SK-N-SH (cell line): Measurements from ENCODE around the gene MYO1B. TPM values are rescaled to one million over a fixed set of nuclear protein-coding genes. Genes with fewer than 3 reads are reported as not detected.

Experiments
- CTCF ChIA-PET: fragments of 300-600, 350-600 bp; formaldehyde crosslinking; extraction: SDS; loops from one replicate; lab custom pipeline; 2021; lab: Yijun Ruan, JAX
- POLR2A ChIA-PET: fragments of 350-600 bp; sonication (Branson Sonifier 250); formaldehyde crosslinking; extraction: SDS; loops from one replicate; lab custom pipeline; 2020; ENCODE audit warnings: antibody characterized with exemption, inconsistent platforms; lab: Yijun Ruan, JAX
- DNase-seq: peaks from one replicate; pipeline ENCODE4 v3.0.0; 2012
- H2AFZ ChIP-seq: fragments of 200-600 bp; sonication (generic); 2 replicates; pipeline ENCODE4 v1.8.1; 2016; ENCODE audit warnings: antibody characterized with exemption, mild to moderate bottlenecking, low read depth
- H3F3A ChIP-seq: fragments of 200-600 bp; sonication (generic); replicated peaks from 2 replicates; pipeline ENCODE3; 2016; ENCODE audit warnings: antibody characterized with exemption, mild to moderate bottlenecking; ENCODE audit not compliant: insufficient read depth
- H3K27ac ChIP-seq, 2 experiments: fragments of 200-500 bp in 1 of 2; fragments of 200-600 bp in 1 of 2; sonication (Bioruptor generic) in 1 of 2; sonication (generic), shearing (Covaris generic) in 1 of 2; 2 replicates each; pipeline versions ENCODE4 v1.5.1 to v1.6.1; 2014 to 2016; ENCODE audit warnings: low read depth in 2 of 2, inconsistent platforms in 1 of 2, low read length in 1 of 2, mild to moderate bottlenecking in 1 of 2, mixed read lengths in 1 of 2
- H3K27me3 ChIP-seq: fragments of 200-600 bp; sonication (generic), shearing (Covaris generic); 2 replicates; pipeline ENCODE4 v1.6.1; 2016; ENCODE audit warnings: mixed run types; ENCODE audit not compliant: insufficient read depth
- H3K36me3 ChIP-seq, 2 experiments: fragments of 200-500 bp in 1 of 2; fragments of 200-600 bp in 1 of 2; sonication (Bioruptor generic) in 1 of 2; sonication (generic) in 1 of 2; replicated peaks in 1 of 2; 2 replicates each; pipeline versions ENCODE3 to v1.5.1; 2014 to 2016; ENCODE audit warnings: low read length in 1 of 2, mild to moderate bottlenecking in 1 of 2; ENCODE audit not compliant: insufficient read depth in 2 of 2, control insufficient read depth in 1 of 2
- H3K4me1 ChIP-seq, 2 experiments: fragments of 200-500 bp in 1 of 2; fragments of 200-600 bp in 1 of 2; sonication (Bioruptor generic) in 1 of 2; sonication (generic), shearing (Covaris generic) in 1 of 2; 2 replicates each; pipeline versions ENCODE4 v1.5.1 to v1.6.1; 2014 to 2016; ENCODE audit warnings: low read depth in 1 of 2, low read length in 1 of 2, mixed run types in 1 of 2; ENCODE audit not compliant: insufficient read depth in 2 of 2, control insufficient read depth in 1 of 2
- H3K4me2 ChIP-seq: fragments of 200-600 bp; sonication (generic), shearing (Covaris generic); 2 replicates; pipeline ENCODE4 v1.6.1; 2017; ENCODE audit warnings: mixed run types
- H3K4me3 ChIP-seq, 2 experiments: fragments of 200-500 bp in 1 of 2; fragments of 200-600 bp in 1 of 2; sonication (Bioruptor generic) in 1 of 2; sonication (generic), shearing (Covaris generic) in 1 of 2; 2 replicates each; pipeline versions ENCODE4 v1.5.1 to v1.8.1; 2014 to 2016; ENCODE audit warnings: low read depth in 2 of 2, inconsistent platforms in 1 of 2, low read length in 1 of 2, mild to moderate bottlenecking in 1 of 2, mixed read lengths in 1 of 2, moderate library complexity in 1 of 2
- H3K79me2 ChIP-seq: fragments of 200-600 bp; sonication (generic); 2 replicates; pipeline ENCODE4 v1.8.1; 2017; ENCODE audit warnings: mild to moderate bottlenecking; ENCODE audit not compliant: insufficient read depth
- H3K9ac ChIP-seq: fragments of 200-600 bp; sonication (generic); 2 replicates; pipeline ENCODE4 v1.6.1; 2017; ENCODE audit warnings: mixed run types
- H3K9me2 ChIP-seq: fragments of 200-600 bp; sonication (generic); 2 replicates; pipeline ENCODE4 v1.6.1; 2017; ENCODE audit warnings: mixed run types
- H3K9me3 ChIP-seq: fragments of 200-600 bp; sonication (generic); 2 replicates; pipeline ENCODE4 v1.6.1; 2017; ENCODE audit warnings: mixed run types, mild to moderate bottlenecking, moderate library complexity
- H4K20me1 ChIP-seq: fragments of 200-600 bp; sonication (generic); 2 replicates; pipeline ENCODE4 v1.6.1; 2017; ENCODE audit warnings: mild to moderate bottlenecking, mixed run types; ENCODE audit not compliant: insufficient read depth
- CHD2 ChIP-seq: fragments of 150-350 bp; IDR thresholded peaks from 2 replicates; pipeline ENCODE4 v1.6.1; 2018; ENCODE audit warnings: low read length; ENCODE audit not compliant: partially characterized antibody
- CTCF ChIP-seq: fragments of 200-600 bp; sonication (generic); IDR thresholded peaks from 2 replicates; pipeline ENCODE4 v1.6.1; 2017; ENCODE audit warnings: antibody characterized with exemption, mild to moderate bottlenecking, moderate library complexity
- EP300 ChIP-seq, 2 experiments: IDR thresholded peaks; 2 replicates each; pipeline versions ENCODE4 v1.4.0 to v1.6.1; 2012; ENCODE audit warnings: borderline replicate concordance in 1 of 2, low read depth in 1 of 2, low read length in 1 of 2
- EZH2phosphoT487 ChIP-seq: fragments of 200-600 bp; sonication (generic); IDR thresholded peaks from 2 replicates; pipeline ENCODE4 v1.6.1; 2017; ENCODE audit warnings: low read depth, mixed run types, mild to moderate bottlenecking, antibody characterized with exemption, moderate library complexity, borderline replicate concordance
- FOXM1 ChIP-seq: IDR thresholded peaks from 2 replicates; pipeline ENCODE4 v1.4.0; 2012; ENCODE audit warnings: low read depth, mild to moderate bottlenecking
- GABPA ChIP-seq: IDR thresholded peaks from 2 replicates; pipeline ENCODE4 v1.4.0; 2012; ENCODE audit warnings: low read depth, mild to moderate bottlenecking
- GATA2 ChIP-seq: sonication (generic); formaldehyde crosslinking; IDR thresholded peaks from 2 replicates; pipeline ENCODE4 v1.5.0; 2020; ENCODE audit warnings: mild to moderate bottlenecking, missing genetic modification reagents
- IRF3 ChIP-seq: fragments of 150-350 bp; IDR thresholded peaks from 2 replicates; pipeline ENCODE4 v1.6.1; 2016; ENCODE audit warnings: mild to moderate bottlenecking, low read depth, low read length
- JUND ChIP-seq: IDR thresholded peaks from 2 replicates; pipeline ENCODE4 v1.4.0; 2012
- MAX ChIP-seq: IDR thresholded peaks from 2 replicates; pipeline ENCODE4 v1.4.0; 2012; ENCODE audit warnings: low read depth
- MEF2A ChIP-seq: IDR thresholded peaks from 2 replicates; pipeline ENCODE4 v1.4.0; 2012; ENCODE audit warnings: low read depth, borderline replicate concordance
- MXI1 ChIP-seq: IDR thresholded peaks from 2 replicates; pipeline ENCODE4 v1.6.1; 2012; ENCODE audit warnings: mild to moderate bottlenecking, low read depth, low read length, improper control_type of control experiment
- NFIC ChIP-seq: IDR thresholded peaks from 2 replicates; pipeline ENCODE4 v1.4.0; 2012; ENCODE audit warnings: borderline replicate concordance
- PBX3 ChIP-seq: IDR thresholded peaks from 2 replicates; pipeline ENCODE4; 2012
- POLR2AphosphoS5 ChIP-seq: IDR thresholded peaks from 2 replicates; pipeline ENCODE4 v1.6.1; 2012; ENCODE audit warnings: low read depth, low read length
- RCOR1 ChIP-seq: fragments of 150-350 bp; IDR thresholded peaks from 2 replicates; pipeline ENCODE4 v1.6.1; 2017; ENCODE audit warnings: antibody characterized with exemption, low read length
- REST ChIP-seq: IDR thresholded peaks from 2 replicates; pipeline ENCODE4 v1.6.1; 2012; ENCODE audit warnings: mild to moderate bottlenecking, low read depth, low read length, moderate library complexity
- RFX5 ChIP-seq: IDR thresholded peaks from 2 replicates; pipeline ENCODE4 v1.6.1; 2012; ENCODE audit warnings: mild to moderate bottlenecking, improper control_type of control experiment, low read length
- RXRA ChIP-seq: IDR thresholded peaks from 2 replicates; pipeline ENCODE4 v1.4.0; 2012; ENCODE audit warnings: low read depth, mild to moderate bottlenecking, borderline replicate concordance
- SIN3A ChIP-seq: IDR thresholded peaks from 2 replicates; pipeline ENCODE4 v1.6.1; 2012; ENCODE audit warnings: low read depth, mild to moderate bottlenecking, low read length, moderate library complexity, borderline replicate concordance
- SMC3 ChIP-seq: IDR thresholded peaks from 2 replicates; pipeline ENCODE4 v1.6.1; 2012; ENCODE audit warnings: low read depth, low read length, improper control_type of control experiment
- TEAD4 ChIP-seq: IDR thresholded peaks from 2 replicates; pipeline ENCODE4 v1.4.0; 2012; ENCODE audit warnings: mild to moderate bottlenecking, borderline replicate concordance; ENCODE audit not compliant: insufficient read depth
- USF1 ChIP-seq: IDR thresholded peaks from 2 replicates; pipeline ENCODE4 v1.4.0; 2012; ENCODE audit warnings: low read depth, borderline replicate concordance
- YY1 ChIP-seq: IDR thresholded peaks from 2 replicates; pipeline ENCODE4 v1.4.0; 2012; ENCODE audit warnings: low read depth, mild to moderate bottlenecking
- WGBS: methylation state at CpG from one replicate; pipeline ENCODE4 v1.1.6; 2017; ENCODE audit warnings: low lambda C conversion rate; 5-methylcytosine and 5-hydroxymethylcytosine counted together
- polyA plus RNA-seq, 3 experiments: library from polyadenylated mRNA; depleted of rRNA; stranded (reverse); fragments of >200 nt; gene quantifications; 2 replicates each; pipeline ENCODE4 v1.2.3, GENCODE V29; 2012

MYO1B gene
- polyA plus RNA-seq, 1 of the 3 experiments (the other 2 are of a cell fraction), result 20.2 TPM

GRCh38 chr2:191316246-191316994 is 71.2 kb downstream of the MYO1B start:
- no peaks in the 10 kb centered on the region for H3K9me3 ChIP-seq
- H3K79me2 ChIP-seq, result peaks cover 64% of the 10 kb centered on the region
- no peaks in the 10 kb centered on the region for H3K36me3 ChIP-seq
- peaks cover 3% of the 10 kb centered on the region for H3F3A ChIP-seq
- DNase-seq, result no peak
- H3K27ac ChIP-seq, result no peak overlapping the region; a peak in 1 of 4 replicates
- ChIA-PET POLR2A (no interaction called here), CTCF (interaction anchor here (0.6 to 1.7 kb wide), 3 partner anchors 10 to 19 kb away, joined by 3 read pairs; no protein-coding TSS in a partner anchor)
- no peaks in the 10 kb centered on the region for H3K27me3 ChIP-seq
- no peak overlapping the region for H2AFZ ChIP-seq
- H3K4me3 ChIP-seq, result no peak overlapping the region
- H3K9ac ChIP-seq, result no peak overlapping the region
- H3K9me2 ChIP-seq, result no peaks in the 10 kb centered on the region
- peaks cover 4% of the 10 kb centered on the region; the same call in 1 of the 2 replicates for H4K20me1 ChIP-seq
- WGBS, result 57% methylated on average over 4 of the region's 4 CpGs
- no peak overlapping the region for H3K4me2 ChIP-seq
- H3K4me1 ChIP-seq, result peaks cover 32 to 35% of the 10 kb centered on the region in 2 experiments; a peak in 3 of 4 replicates
- no peak for TF ChIP-seq YY1
- TF ChIP-seq GABPA, result no peak
- TF ChIP-seq MEF2A, result no peak
- no peak for TF ChIP-seq MAX
- TF ChIP-seq FOXM1, result no peak
- TF ChIP-seq EZH2phosphoT487, result no peak
- TF ChIP-seq RFX5, result no peak
- no peak for TF ChIP-seq CHD2
- no peak for TF ChIP-seq NFIC
- TF ChIP-seq SIN3A, result no peak
- no peak for TF ChIP-seq USF1
- no peak for TF ChIP-seq REST
- no peak for TF ChIP-seq IRF3
- TF ChIP-seq TEAD4, result no peak
- no peak for TF ChIP-seq RXRA
- no peak for TF ChIP-seq EP300 (IDR thresholded peaks at IDR 0.05; ENCODE audit: borderline replicate concordance in 1 of 2, low read depth in 1 of 2, low read length in 1 of 2)
- TF ChIP-seq RCOR1, result no peak
- TF ChIP-seq POLR2AphosphoS5, result no peak
- TF ChIP-seq JUND, result 0 out of 2 replicates have a peak, but pooled peaks have one; percentile 23
- TF ChIP-seq SMC3, result no peak
- TF ChIP-seq MXI1, result no peak
- no peak for TF ChIP-seq GATA2 (CRISPR knock-in tag)
- TF ChIP-seq CTCF, result no peak
- 0 out of 2 replicates have a peak, but pooled peaks have one; percentile 21 for TF ChIP-seq PBX3
